Endodermal cell (in vitro differentiated cells): ENCODE results near the gene FLRT2. TPM values are rescaled to one million over a fixed set of nuclear protein-coding genes. Genes with fewer than 3 reads are reported as not detected.

Experiments
- DNase-seq: peaks from one replicate; pipeline ENCODE4 v3.0.0-alpha.2; 2017
- H3K27ac ChIP-seq: 2 replicates; pipeline ENCODE4 v1.5.1; 2013; ENCODE audit warnings: mild to moderate bottlenecking, low read depth, low read length, moderate library complexity
- H3K27me3 ChIP-seq: 2 replicates; pipeline ENCODE4 v1.6.1; 2013; ENCODE audit warnings: mild to moderate bottlenecking, low read length, moderate library complexity; ENCODE audit not compliant: insufficient read depth, control insufficient read depth, poor library complexity, severe bottlenecking
- H3K36me3 ChIP-seq: 2 replicates; pipeline ENCODE4 v1.7.0; 2013; ENCODE audit warnings: mild to moderate bottlenecking, low read length, moderate library complexity; ENCODE audit not compliant: control insufficient read depth, insufficient read depth
- H3K4me1 ChIP-seq: one replicate; pipeline ENCODE4 v1.7.0; 2013; ENCODE audit warnings: low read length; ENCODE audit not compliant: control insufficient read depth, insufficient read depth
- H3K4me3 ChIP-seq: 2 replicates; pipeline ENCODE4 v1.5.1; 2013; ENCODE audit warnings: mild to moderate bottlenecking, low read length, moderate library complexity
- H3K9ac ChIP-seq: 2 replicates; pipeline ENCODE4 v1.6.1; 2013; ENCODE audit warnings: mild to moderate bottlenecking, low read length, moderate library complexity; ENCODE audit not compliant: poor library complexity, severe bottlenecking; ENCODE audit errors: extremely low read depth
- H3K9me3 ChIP-seq: 2 replicates; pipeline ENCODE4 v1.6.1; 2013; ENCODE audit warnings: mild to moderate bottlenecking, low read length, moderate library complexity; ENCODE audit not compliant: control insufficient read depth
- H3K27ac Mint-ChIP-seq: 2 replicates; pipeline ENCODE4 v1.8.0; 2020; ENCODE audit warnings: mixed read lengths
- H3K27me3 Mint-ChIP-seq: 2 replicates; pipeline ENCODE4 v1.8.0; 2021; ENCODE audit warnings: mild to moderate bottlenecking, mixed read lengths; ENCODE audit not compliant: insufficient read depth
- H3K36me3 Mint-ChIP-seq: 2 replicates; pipeline ENCODE4 v1.8.0; 2020; ENCODE audit warnings: low read depth, mixed read lengths
- H3K4me1 Mint-ChIP-seq: 2 replicates; pipeline ENCODE4 v1.8.0; 2020; ENCODE audit warnings: mixed read lengths
- H3K4me3 Mint-ChIP-seq: 2 replicates; pipeline ENCODE4 v1.8.0; 2020; ENCODE audit warnings: mild to moderate bottlenecking, moderate library complexity, mixed read lengths
- H3K9me3 Mint-ChIP-seq: 2 replicates; pipeline ENCODE4 v1.8.0; 2020; ENCODE audit warnings: mild to moderate bottlenecking, mixed read lengths
- CTCF ChIP-seq: fragments of 200-600 bp; sonication (generic); conservative IDR thresholded peaks from 2 replicates; pipeline ENCODE4 v1.5.0; 2021; ENCODE audit warnings: antibody characterized with exemption, mild to moderate bottlenecking
- WGBS, 2 experiments: methylation state at CpG; one replicate each; pipeline versions ENCODE4 v1.1.5 to v1.1.7; 2013; ENCODE audit warnings: missing lambda C conversion rate in 2 of 2, mixed read lengths in 1 of 2; ENCODE audit not compliant: insufficient coverage in 1 of 2, insufficient read length in 1 of 2; 5-methylcytosine and 5-hydroxymethylcytosine counted together
- total RNA-seq, 2 donors: library from RNA; stranded (reverse); fragmentation: NEBNext Ultra II Directional in 1 of 2; extraction: Animal tissue kit (Norgen Biotek cat#: 25700) in 1 of 2; gene quantifications; 2 replicates in 1 of 2; 3 replicates in 1 of 2; pipeline ENCODE4 v1.2.1, GENCODE V29; 2021

FLRT2 gene
- total RNA-seq, 2 donors from 2014 or later = 26.8 to 36.4 TPM

GRCh38 chr14:85517114-85517688 lies 12.7 kb upstream of the FLRT2 start:
- Mint-ChIP-seq H3K27ac (no peak overlapping the region), H3K36me3 (no peaks in the 10 kb centered on the region), H3K27me3 (no peaks in the 10 kb centered on the region), H3K9me3 (peaks cover 9% of the 10 kb centered on the region), H3K4me3 (no peak overlapping the region), H3K4me1 (peaks cover 47% of the 10 kb centered on the region)
- Histone ChIP-seq H3K27me3 (no peaks in the 10 kb centered on the region), H3K36me3 (no peaks in the 10 kb centered on the region), H3K9ac (no peak overlapping the region), H3K9me3 (peaks cover 5% of the 10 kb centered on the region), H3K4me3 (no peak overlapping the region), H3K4me1 (peaks cover 4% of the 10 kb centered on the region), H3K27ac (no peak overlapping the region)
- TF ChIP-seq CTCF = no peak
- DNase-seq = no peak
- WGBS, 2 experiments = 90 to 100% methylated on average over 2 of the region's 2 CpGs

GRCh38 chr14:85519661-85520305 lies 10.2 kb upstream of the FLRT2 start:
- Mint-ChIP-seq H3K27ac (no peak overlapping the region), H3K36me3 (no peaks in the 10 kb centered on the region)
- no peaks in the 10 kb centered on the region for H3K27me3 ChIP-seq

GRCh38 chr14:85520581-85520980 lies 9.4 kb upstream of the FLRT2 start:
- H3K27me3 Mint-ChIP-seq = no peaks in the 10 kb centered on the region
- 86 to 100% methylated on average over 2 to 4 of the region's 4 CpGs for WGBS, 2 experiments

More at GRCh38 chr14:85519661-85520305, 10.2 kb upstream of the FLRT2 start:
- DNase-seq = no peak
- Histone ChIP-seq H3K4me3 (no peak overlapping the region), H3K36me3 (no peaks in the 10 kb centered on the region), H3K9me3 (no peaks in the 10 kb centered on the region), H3K27ac (no peak overlapping the region), H3K4me1 (peaks cover 4% of the 10 kb centered on the region), H3K9ac (no peak overlapping the region)
- H3K27me3 Mint-ChIP-seq = no peaks in the 10 kb centered on the region
- H3K4me1 Mint-ChIP-seq = peaks cover 22% of the 10 kb centered on the region
- no peak for TF ChIP-seq CTCF
- 67% methylated on average over 1 of the region's 1 CpG; no CpG with 5 or more reads in 1 of the 2 experiments for WGBS, 2 experiments
- no peak overlapping the region for H3K4me3 Mint-ChIP-seq
- no peaks in the 10 kb centered on the region for H3K9me3 Mint-ChIP-seq

More at GRCh38 chr14:85520581-85520980, 9.4 kb upstream of the FLRT2 start:
- Histone ChIP-seq H3K27ac (no peak overlapping the region), H3K4me3 (no peak overlapping the region), H3K36me3 (no peaks in the 10 kb centered on the region), H3K4me1 (peaks cover 4% of the 10 kb centered on the region), H3K27me3 (no peaks in the 10 kb centered on the region), H3K9ac (no peak overlapping the region), H3K9me3 (no peaks in the 10 kb centered on the region)
- Mint-ChIP-seq H3K4me3 (no peak overlapping the region), H3K9me3 (no peaks in the 10 kb centered on the region), H3K4me1 (peaks cover 26% of the 10 kb centered on the region), H3K27ac (no peak overlapping the region), H3K36me3 (no peaks in the 10 kb centered on the region)
- TF ChIP-seq CTCF = no peak
- DNase-seq = no peak
